H1 (cell line): Measurements from ENCODE around the gene PHRF1. TPM values are rescaled to one million over a fixed set of nuclear protein-coding genes. Genes with fewer than 3 reads are reported as not detected.

Experiments used
- KDM4A ChIP-seq: IDR thresholded peaks from one replicate; pipeline ENCODE4 v1.7.1; 2012; ENCODE audit warnings: low read depth, mild to moderate bottlenecking, moderate library complexity, low read length, inconsistent platforms; ENCODE audit not compliant: severe bottlenecking
- polyA plus RNA-seq, 7 experiments: library from polyadenylated mRNA; depleted of rRNA in 3 of 7; stranded (reverse) in 5 of 7; unstranded in 2 of 7; fragments of >200 nt in 5 of 7; fragments of 200-250 nt in 2 of 7; gene quantifications; 1 replicate in 5 of 7; 2 replicates in 1 of 7; 4 replicates in 1 of 7; pipeline versions ENCODE4 v1.2.1 to v1.2.3, GENCODE V29; 2011 to 2013; ENCODE audit warnings: missing spikeins in 2 of 7, mixed read lengths in 2 of 7
- total RNA-seq: library from RNA; stranded (reverse); fragmentation: NEBNext Ultra II Directional; extraction: Animal tissue kit (Norgen Biotek cat#: 25700); gene quantifications from 2 replicates; pipeline ENCODE4 v1.2.1, GENCODE V29; 2021

The PHRF1 gene
- total and polyA plus RNA-seq, 2 of the 8 experiments (the other 6 are each of a cell fraction or from before 2014, with no cell fraction given) = 13.4 to 37.3 TPM

GRCh38 chr11:579830-580601 is 3.7 kb downstream of the PHRF1 start (continued):
- no peak for TF ChIP-seq KDM4A
